ENCODE measurements around the gene PVALEF.
"Not testable (repeated sequence)": the region's sequence is repeated elsewhere in the genome, so short reads cannot be mapped to it uniquely, and the experiment has no call there.

The PVALEF gene

DNA sequence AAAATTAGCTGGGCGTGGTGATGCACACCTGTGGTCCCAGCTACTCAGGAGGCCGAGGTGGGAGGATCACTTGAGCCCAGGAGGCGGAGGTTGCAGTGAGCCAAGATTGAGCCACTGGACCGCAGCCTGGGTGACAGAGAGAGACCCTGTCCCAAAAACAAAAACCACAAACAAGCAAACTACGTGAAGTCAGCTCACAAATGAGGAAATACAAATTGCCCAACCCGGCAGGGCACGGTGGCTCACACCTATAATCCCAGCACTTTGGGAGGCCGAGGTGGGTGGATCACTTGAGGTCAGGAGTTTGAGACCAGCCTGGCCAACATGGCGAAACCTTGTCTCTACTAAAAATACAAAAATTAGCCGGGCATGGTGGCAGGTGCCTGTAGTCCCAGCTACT is 19.1 kb upstream of the PVALEF start:
- DNase-seq, result not testable (repeated sequence)

DNA sequence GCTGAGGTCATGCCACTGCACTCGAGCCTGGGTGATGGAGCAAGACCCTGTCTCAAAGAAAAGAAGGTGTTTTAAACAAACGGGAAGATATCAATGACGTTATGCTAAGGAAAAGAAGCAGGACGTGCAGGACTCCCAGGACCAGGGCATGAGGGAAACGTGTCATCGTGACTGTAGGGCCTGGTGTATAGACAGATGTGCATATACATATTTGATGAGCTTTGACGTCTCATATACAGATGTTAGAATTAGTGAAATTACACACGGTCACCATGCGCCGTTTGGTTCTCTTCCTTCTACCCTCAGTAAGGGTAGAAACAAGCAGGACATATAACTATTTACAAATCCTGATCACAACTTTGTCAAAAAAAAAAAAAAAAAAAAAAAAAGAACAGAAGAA is 17.6 kb upstream of the PVALEF start:
- no peak for DNase-seq

DNA sequence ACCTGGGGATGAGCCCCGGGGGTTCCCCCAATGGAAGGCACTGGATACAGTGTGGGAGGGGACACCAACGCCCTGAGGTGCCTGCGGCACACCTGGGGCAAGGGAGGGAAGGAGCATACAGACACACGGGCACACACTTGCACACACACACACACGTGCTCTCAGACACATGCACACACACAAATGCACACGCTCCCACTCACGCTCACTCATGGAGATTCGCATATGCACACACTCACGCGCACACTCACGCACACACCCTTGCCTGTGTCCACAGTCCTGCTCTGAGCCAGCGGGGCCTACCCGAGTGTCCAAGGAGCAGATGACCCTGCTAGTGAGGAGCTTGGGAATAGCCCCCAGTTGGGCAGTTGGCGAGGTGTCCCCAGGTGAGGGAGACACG is 16.7 kb upstream of the PVALEF start:
- DNase-seq, result no peak

DNA sequence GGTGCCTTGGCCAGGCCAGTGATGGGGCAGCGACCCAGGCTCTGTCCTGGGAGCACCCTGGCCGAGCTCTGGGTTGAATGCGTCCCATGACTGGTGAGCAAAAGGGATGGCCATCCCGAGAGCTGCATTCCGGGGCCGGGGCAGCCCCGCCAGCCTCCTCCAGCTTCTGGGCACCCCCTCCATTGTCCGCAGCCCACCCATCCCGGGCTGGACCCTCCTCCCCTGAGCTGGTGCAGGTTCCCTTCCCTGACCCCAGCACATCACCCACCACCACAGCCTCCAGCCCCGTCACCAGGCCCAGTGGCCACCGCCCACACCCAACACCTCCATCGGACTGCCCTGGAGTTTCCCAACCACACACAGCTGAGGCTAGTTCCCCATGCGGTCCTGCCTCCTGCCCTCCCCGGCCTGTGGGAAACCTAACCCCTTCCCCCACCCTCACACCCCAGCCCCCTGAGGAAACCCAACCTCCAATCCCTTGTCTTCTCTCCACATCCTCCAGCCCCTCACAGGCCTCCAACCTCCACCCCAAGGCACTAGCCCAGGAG is 16.2 kb upstream of the PVALEF start:
- no peak for DNase-seq

DNA sequence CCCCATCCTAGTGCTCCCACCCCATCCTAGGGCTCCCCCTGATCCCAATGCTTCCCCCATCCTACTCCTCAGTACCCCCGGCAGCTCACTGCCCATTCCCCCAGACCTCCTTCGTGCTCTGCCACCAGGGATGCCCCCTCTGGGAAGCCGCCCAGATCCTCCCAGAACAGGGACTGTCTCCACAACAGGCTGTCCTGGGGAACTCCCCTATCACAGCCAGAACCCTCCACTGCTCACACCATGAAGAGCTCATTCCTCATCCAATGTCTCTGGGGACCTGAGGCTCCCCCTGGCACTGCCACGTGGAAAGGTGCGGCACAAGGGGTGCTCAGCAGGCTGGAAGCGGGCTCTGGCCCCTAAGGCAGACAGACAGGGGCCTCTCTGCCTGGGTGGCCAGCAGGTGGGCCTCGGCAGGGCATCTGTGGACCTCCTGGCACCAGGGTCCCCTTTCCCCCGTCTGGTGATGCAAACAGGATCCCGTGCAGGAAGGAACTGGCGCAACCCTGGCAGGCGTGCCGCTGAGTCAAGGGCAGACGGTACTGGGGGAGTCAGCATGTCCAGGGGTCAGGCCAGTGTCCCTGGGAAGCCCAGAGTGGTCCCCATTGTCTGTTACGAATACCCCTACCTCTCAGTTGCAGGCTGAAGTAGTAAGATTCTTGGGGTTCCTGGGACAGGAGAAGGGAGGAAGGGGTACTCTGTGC is 14.8 kb upstream of the PVALEF start:
- no peak for DNase-seq

DNA sequence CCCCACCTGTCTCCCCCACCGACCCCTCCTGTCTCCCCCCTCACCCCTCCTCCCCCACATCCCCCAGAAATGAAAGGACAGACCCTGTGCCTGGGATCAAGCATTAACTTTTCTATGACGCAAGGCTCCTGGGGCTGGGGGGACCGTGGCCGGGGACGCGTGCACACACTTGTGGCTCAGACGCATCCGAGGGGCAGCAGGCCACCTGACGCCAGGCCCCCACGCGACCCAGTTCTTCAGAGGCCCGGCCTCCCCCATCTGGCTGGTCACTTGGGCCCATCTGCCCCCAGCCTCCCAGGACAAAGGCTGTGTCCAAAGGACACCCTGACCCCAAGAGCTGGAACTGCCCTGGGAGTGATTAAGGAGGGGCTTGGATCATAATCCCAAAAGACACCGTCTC is 14.0 kb upstream of the PVALEF start:
- no peak for DNase-seq

DNA sequence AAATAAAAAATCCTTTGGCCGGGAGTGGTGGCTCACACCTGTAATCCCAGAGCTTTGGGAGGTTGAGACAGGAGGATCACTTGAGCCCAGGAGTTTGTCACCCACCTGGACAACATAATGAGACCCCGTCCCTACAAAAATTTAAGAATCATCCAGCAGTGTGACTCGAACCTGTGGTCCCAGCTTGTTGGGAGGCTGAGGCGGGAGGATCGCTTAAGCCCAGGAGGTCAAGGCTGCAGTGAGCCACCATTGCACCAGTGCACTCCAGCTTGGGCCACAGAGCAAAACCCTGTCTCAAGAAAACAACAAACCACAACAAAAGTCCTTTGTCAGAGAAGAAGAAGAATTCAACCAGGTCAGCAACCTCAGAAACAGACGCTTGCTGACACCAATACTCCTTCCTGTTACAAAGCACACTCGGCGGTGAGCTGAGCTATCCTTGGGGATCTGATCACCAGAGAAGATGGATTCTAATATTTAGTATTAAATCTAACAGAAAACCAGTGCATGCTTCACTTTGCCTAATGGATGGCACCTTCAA is 12.9 kb upstream of the PVALEF start:
- DNase-seq, result no peak

DNA sequence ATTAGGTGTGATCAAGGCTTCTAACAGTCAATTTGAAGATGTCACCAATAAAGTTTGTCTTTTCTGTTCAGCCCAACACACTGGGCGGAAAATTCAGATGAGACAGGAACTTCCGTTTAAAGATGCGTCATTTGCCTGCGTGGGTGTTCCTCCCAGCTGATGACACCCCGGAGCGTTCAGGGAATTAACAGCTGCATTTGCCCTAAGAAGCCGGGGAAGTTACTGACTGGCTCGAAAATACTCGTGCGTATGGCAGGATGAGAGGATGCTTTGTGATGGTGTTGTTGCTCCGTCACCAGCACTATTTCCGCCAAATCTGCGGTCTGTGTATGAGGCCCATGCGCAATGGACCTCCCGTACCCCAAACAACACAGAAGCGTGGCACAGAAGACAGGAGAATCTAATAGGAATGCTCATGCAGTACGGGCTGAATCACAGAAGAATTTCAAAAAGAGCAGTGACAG is 11.9 kb upstream of the PVALEF start:
- DNase-seq, result no peak

DNA sequence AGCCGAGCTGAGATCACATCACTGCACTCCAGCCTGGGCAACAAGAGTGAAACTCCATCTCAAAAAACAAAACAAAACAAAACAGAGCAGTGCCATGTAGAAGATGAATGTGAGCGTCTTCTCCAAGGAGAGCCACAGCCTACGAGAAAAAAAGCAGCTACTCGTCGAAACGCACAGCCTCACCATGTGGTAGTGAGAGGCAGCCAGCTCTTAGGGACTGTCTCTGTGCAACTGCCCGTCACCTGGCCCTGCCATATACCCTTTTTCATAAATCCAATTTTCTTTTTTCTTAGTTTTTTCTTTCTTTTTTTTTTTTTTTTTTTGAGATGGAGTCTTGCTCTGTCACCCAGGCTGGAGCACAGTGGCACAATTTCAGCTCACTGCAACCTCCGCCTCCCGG is 11.3 kb upstream of the PVALEF start:
- DNase-seq, result not testable (repeated sequence)

DNA sequence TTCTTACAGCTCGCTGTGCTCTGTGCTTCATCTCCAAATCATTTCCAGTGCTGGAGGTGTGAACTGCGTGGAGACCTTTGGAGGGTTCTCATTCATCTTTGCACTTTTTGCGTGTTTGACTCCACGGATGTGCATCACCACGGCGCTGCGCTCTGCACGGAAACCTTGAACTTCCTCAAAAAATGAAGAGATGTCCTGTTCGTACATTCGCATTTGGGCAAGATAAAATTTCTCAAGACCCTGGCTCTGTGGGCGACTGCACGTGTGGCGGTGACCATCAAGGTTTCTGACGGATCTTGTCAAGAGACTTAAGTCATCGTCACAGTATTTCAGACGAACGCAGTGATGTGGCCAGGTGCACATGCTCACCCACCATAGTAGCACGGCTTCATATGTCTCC is 10.3 kb upstream of the PVALEF start:
- no peak for DNase-seq

DNA sequence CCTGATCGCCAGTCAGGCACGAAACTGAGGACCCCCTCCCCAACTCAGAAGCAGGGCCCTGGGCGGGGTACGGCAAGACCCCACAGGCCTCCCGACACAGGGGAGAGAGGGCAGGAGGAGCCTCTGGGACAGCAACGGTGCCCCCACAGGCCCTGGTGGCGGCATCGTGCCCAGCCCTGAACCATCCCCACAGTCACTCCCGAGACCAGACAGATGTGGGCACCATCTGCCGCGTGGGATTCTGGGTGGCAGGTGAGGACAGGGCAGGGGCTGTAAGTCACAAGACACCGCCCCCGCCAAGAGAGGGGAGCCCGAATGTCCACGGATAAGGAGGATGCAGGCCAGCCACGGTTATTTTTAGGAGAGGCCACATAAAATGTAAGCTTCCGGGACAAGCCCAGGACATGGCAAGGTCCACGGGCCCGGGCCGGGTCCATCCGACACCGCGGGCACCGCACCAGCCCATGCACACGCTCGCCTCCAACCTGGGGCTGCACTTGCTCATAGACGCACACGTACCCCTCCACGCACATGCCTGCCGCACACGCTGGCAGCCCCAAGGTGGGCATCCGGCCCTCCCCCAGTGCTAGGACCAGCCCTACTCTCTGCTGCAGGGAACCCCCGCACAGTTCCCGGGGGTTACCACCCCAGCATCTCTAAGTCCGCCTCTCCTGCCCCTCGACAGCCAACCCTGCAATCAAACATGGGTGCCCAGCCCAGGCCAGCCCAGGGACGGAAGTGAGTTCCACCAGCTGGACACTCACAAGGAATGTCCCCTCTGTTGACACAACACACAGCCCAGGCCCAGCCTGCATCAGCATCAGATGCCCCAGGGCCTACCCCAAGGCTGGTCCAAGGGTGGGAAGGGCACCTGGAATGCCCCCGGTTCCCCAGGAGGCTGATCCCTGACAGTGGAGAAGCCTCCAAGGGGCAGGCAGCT is 8.2 kb upstream of the PVALEF start:
- DNase-seq, result no peak

DNA sequence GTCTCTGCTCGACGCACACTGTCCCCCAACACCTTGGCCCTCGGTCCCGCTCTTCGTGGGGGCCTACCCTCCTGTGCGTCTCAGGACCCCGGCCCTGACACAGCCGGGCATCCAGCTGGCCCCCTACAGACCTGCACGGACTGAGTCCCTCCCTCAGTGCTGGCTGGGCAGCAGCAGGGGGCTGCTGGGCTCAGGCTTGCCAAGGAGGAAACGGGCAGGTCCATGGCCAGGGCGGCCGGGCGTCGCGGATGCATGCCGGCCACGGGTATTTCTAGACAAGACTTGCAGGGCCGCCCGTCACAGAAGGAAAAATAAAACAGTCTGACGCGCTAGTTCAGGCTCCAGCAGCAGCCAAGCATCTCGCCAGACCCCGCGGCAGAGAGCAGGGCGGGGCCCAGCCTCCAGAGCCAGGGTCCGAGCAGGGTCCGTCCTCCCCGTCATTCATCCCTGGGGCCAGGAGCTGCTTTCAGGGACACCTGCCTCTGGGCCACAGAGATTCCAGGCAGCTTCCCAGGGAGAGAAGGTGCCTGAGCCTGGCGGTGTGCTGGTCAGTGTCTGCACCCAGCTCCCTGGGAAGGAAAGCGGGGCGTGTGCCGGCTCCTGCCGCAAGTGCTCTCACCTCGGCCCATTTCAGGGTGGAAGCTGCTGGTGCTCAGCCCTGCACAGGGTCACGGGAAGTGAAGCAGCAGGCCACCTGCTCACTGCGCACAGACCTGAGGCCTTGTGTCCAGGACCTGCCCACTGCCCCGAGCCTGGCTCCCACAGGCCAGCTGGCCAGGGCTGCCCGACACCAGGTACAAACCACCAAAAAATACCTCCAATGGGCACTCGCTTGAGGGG is 7.2 kb upstream of the PVALEF start:
- DNase-seq, result no peak

DNA sequence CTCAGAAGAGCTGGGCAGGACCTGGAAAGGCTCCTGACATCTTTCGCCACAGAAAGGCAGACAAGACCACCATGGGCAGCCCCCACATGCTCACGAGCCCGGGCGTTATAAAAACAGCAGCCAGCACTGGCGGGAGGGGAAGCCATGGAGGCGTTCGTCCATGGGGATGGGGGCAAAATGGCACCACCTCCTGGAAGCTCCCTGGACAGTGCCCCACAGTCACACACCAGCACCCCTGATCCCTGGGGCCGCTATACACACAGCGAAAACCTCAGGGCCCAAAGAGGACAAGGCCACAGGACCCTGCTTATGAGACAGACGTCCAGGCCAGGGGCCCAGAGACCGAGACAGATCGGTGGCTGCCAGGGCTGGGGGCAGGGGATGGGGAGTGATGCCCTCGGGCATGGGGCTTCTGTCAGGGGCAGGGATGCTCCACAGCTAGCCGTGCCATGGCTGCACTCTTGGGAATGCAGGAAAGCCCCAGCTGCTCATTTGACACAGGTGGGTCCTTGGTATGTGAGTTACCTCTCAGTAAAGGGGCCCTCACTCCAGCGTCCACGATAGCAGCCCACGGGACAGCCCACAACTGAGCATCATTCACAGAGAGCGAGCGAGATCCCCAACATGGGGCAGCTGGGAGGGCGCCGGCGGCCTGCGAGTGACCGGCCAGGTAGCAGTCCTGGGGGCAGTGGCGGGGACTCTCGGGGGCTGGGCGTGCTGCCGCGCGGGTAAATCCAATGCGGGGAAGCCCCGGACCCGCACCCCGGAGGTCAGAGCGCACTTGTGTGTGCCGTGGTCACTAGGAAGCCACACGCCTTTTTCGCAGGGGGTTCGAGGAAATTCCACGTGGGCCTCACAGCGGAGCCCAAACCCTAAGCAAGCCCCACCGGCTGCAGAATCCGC is 6.4 kb upstream of the PVALEF start:
- DNase-seq, result no peak

DNA sequence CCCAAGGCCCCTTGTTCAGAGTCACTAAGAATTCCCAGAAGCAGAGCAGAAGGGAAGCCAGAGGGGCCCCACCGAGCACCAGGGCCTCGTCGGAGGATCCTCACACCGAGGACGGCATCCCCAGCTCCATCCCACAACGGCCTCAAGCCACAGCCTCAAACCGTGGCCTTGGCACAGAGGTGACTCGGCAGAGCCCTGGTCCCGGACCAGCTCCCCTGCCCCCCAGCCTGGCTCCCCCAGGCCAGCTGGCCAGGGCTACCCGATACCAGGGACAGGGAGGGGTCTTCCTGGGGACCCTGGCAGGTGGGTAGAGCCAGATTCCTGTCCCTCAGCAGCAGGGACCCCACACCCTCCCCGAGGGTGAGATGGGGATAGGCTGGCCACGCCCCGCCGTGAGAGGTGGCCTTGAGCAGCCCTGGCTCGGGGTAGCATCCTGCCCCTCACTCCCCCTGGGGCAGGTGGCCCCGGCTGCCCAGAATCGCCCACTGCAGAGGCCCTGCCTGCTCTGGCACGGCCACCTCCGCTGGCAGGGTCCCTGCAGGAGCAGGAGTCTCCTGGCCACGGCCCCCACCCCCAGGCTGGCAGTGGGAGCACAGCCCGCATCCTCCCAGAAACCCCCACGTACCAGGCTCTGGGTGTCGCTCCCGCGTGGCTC is 5.6 kb upstream of the PVALEF start:
- DNase-seq, result no peak

DNA sequence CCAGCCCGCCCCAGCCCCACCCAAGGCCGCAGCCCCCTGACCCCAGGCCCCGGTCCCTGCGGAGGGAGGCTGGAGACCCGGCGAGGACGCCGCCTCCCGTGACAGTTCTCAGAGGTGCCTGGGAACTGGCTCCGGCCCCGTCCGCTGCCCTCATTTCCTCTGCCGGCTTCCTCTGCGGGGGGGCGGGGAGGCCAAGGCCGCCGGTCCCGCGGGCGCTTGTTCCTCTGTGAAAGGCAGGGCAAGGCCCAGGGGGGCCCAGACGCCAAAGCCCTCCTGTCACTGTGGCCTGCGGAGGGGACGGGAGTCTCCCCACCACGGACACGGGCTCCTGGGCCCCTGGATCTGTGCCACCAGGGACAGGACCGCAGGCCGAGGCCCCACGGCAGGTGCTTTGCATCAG is 5.0 kb upstream of the PVALEF start:
- DNase-seq, result no peak

DNA sequence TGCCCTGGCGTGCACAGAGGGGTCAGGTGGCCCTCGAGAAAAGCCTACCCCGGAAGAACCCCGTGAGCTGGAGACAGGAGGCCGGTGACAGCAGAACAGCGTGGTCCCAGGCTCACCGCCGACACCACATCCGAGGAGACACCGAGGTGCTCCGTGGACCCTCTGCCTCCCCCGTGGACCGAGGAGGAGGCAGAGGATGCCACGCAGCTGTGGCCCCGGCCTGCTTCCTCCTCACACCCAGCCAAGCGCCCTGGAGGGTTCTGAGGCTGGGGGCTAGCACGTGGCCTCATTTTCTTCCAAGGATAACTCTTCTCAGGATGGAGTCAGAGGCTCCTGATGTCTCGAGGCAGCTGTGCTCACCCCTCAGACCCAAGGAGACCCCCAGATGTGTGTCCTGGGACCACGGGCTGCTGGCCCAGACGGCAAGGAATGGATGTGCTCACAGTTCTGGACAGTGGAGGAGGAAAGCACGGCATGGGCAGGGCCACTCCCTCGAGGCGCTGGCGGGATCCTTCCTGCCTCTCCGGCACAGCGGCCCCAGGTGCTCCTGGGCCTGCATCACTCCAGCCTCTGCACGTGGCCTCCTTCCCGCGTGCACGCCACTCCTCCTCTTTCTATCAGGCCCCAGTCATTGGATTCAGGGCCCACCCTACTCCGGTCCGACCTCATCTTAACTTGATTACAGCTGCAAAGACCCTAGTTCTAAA is 4.4 kb upstream of the PVALEF start:
- DNase-seq, result no peak

DNA sequence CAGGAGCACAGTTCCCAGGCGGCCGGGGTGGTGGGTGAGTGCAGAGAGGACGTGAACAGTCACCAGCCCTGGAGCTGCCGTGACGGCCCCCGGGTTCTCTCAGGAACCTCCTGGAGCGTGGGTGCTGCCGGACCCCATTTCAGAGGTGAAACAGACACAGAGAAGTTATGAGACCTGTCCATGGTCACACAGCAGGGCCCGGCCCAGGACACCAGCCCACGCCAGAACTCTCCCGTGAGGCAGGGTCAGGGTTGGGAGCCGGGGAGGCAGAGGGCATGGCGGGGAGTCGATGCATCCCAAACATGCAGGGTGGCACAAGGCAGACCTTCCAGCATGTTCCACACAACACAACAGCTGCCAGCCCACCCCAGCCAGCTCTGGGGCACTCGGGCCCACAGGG is 3.8 kb upstream of the PVALEF start:
- DNase-seq, result no peak

DNA sequence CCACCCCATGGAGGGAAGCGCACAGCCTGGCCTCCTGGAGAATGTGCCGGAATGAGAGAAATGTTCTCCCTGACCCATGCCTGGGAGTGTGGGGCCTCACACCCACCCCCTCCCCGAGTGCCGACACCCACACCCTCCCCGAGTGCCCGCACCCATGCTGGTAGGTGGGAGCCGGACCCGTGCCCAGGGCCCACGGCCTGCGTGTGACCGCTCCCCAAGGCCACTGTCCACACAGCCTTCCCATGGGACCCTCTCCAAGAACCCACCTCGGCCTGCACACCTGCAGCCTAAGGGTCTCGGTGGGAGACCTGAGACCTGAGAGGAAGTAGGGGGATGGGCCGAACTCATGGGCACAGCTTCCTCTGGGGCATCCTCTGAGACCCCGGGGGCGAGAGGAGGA is 3.3 kb upstream of the PVALEF start:
- no peak for DNase-seq

DNA sequence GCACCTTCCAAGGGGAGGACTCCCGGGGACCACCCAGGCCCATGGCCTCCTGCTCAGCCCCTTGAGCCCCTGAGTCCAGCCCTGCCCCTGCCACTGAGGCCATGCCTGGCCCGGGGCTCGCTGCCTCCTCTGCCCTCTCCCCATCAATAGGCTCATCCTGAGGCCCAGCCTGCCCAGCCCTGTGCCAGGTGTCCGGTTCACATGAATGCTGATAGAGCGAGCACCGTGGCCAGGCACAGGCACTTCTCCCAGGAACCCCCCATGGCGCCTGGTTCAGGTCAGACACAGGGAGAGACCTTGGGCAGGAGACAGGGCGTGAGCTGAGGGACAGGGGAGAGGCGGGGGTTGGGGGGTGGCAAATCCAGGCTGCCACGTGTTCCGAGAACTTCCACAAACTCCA is 2.8 kb upstream of the PVALEF start:
- DNase-seq, result no peak

DNA sequence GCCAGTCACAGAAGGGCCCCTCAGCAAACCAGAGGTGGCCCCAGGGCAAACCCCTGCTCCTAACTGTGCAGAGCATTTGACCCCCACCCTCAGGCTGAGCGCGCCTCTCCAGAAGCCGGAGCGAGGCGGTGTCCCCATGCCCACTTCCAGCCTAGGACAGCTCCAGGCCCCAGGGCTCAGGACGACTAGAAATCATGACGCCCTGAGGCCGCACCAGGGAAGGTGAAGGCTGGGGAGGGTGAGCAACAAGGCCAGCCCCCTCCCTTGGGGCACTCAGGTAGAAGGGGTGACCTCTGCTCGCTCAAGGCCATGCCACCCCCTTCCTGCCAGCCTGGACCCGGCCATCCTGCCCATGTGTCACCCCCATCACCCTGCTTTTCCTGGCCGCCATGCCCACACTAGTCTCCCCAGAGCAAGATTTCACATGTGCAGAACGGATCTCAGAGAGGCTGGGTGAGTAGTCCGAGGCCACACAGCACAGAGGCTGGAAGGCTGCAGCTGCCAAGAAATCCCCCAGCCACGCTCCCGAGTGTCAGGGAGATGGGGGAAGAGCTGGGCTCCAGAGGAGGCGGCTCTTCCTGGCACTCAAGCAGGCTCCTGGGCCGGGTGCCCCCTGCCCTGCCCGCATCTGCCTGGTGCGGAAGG is 2.1 kb upstream of the PVALEF start:
- no peak for DNase-seq
